ENCODE measurements around the gene MAPKAPK5.
"Not testable (repeated sequence)": the region's sequence is repeated elsewhere in the genome, so short reads cannot be mapped to it uniquely, and the experiment has no call there.

MAPKAPK5 gene

GRCh38 chr12:111950961-111951676 lies 109.1 kb downstream of the MAPKAPK5 start:
- H3K4me3 ChIP-seq (ENCODE audit: low read length); H3K4me1 ChIP-seq (ENCODE audit: insufficient read depth, low read length); H3K9ac ChIP-seq (ENCODE audit: low read depth, low read length); H3K27ac ChIP-seq (ENCODE audit: low read length); H3K27me3 ChIP-seq (ENCODE audit: insufficient read depth, low read length); H3K36me3 ChIP-seq (ENCODE audit: insufficient read depth, low read depth, low read length): not testable (repeated sequence)
- peaks cover 25% of the 10 kb centered on the region for H3K9me3 ChIP-seq (ENCODE audit: insufficient read depth, low read depth, low read length)
